GM21786 (cell line): ENCODE measurements around the gene HSPA8.
"Not testable (repeated sequence)": the region's sequence is repeated elsewhere in the genome, so short reads cannot be mapped to it uniquely, and the experiment has no call there.

Experiments used
- ATAC-seq: cut with Tn5 transposase; IDR thresholded peaks from one replicate; pipeline ENCODE4 v1.9.1; 2021; ENCODE audit not compliant: unreplicated experiment

The HSPA8 gene

GRCh38 chr11:123061403-123062157 lies at the start of gene HSPA8:
Gene HSPA8, minus strand, starts transcription at chr11:123062136. Its CDS starts 812 bp downstream, at chr11:123061324.
- peak; percentile 12 for ATAC-seq

DNA sequence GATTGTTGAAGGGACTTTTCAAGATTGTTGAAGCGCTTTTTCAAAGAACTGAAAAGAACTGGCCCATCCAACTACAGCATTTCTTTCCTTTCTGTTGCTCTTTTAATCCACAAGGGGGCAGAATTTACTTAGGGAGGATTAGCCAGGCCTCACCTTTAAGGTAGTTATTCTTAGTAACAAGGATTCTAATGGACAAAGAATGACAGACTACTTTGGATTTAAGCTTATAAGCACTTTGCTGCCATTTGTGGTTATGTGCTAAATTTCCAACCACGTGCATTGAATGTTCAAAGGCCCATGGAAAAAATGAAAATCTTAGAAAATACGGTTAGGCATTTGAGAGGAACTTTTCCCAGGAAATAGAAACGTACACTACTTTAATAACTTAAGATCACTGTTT lies 49.5 kb upstream of the HSPA8 start:
- ATAC-seq = no peak

- no peak for ATAC-seq
Observed at GRCh38 chr11:123110397-123110796, 48.5 kb upstream of the HSPA8 start.

GRCh38 chr11:123107945-123108495 lies 46.1 kb upstream of the HSPA8 start:
- no peak for ATAC-seq

DNA sequence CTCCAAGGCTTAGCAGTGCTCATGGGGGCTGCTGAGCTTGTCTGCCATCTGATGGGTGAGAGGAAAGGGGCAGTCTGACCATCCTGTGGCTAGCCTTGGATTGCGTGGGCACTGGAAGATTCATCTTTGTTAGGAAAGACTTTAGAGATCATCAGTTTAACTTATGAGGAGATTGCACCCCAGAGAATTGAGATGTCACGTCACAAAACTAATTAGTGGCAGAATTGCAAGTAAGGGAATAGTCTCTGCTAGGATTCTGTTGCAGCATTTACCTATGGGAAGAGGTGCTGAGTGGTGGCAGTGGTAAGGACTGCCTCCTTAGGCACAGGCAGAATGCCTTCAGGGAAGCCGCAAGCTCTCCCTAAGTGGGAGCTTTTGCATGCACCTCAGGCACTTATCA lies 42.8 kb upstream of the HSPA8 start:
- ATAC-seq = no peak

- ATAC-seq = no peak
Observed at GRCh38 chr11:123103326-123103980, 41.5 kb upstream of the HSPA8 start.

DNA sequence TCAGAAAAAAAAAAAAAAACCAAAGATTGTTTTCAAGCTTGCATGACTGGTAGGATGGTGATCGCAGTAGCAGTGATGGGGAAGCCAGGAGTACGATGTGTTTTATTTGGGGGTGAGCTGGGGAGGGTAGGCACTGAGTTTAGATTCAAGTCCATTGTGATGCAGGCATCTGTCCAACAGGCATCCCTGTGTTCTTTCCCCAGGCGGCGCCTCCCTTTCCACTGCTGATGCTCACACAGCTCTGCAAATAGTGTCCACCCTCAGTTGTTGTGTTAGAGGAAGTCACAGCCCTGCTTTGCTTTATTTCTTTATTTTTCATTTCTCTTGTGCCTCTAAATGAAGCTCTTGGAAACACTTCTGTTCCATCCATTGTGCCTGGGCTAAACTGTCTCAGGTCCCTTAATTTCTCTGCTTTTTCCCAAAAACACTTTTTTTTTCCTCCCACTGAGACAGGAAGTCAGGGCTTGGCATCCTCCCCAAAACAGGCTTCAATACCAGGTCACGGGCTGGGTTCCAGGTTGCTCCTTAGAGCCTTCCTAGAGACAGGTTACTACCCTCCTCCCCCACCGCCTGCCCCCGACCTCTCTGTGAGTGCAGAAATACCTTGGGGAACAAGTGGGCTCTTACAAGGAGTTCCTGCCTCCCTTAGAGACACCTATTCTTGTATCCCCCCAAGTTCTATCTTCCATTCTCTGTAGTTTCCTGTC lies 38.6 kb upstream of the HSPA8 start:
- ATAC-seq = no peak

DNA sequence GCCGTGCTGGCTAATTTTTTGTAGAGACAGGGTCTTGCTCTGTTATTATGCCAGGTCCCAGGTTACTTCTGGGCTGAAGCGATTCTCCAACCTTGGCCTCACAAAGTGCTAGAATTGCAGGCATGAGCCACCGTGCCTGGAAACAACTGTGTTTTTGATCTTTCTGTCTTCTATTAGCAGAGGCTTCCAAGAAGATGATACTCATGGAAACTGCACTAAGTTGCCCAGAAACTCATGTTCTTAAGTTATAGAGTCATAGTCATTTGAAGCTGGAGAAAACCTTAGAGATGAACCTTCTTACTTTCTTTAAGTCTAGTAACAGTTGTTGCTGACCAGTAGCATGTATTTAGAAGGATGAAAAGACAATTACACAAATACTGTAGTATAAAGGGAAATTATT lies 37.1 kb upstream of the HSPA8 start:
- no peak for ATAC-seq

DNA sequence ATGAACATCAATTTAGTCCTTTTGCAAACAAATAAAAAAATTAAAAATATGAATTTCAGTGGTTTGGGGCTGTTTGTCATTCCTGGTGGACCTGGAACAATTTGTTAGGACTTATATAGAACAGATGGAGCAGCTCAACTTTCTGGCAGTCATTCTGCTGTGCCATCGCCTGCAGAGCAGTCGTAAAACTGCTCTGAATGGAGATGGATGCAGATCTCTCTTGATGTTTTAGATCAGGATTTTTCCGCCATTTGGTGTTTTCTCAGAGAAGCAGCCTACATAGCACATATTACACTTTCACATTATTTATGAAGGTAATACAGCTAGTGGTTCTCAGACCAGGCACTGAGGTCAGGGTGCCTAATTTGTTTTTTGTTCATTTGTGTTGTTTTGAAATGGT lies 31.8 kb upstream of the HSPA8 start:
- no peak for ATAC-seq

DNA sequence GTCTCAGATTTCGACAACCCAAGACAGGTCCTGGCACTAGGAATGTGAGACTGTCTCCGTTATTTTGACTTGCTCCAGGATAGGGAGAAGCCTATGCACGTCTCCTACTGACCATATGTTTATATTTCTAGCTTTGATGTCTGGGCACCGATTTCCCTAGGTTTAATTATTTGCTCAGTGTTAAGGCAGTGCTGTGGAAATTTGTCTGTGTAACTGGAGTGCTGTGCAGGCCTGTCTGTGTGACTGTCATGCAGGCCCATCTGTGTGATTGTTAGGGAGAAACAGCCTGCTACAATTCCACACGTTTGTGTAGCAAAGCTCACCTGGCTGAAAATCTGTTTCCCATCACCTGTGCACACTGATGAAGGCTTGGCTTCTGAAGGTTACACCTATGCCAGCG lies 29.6 kb upstream of the HSPA8 start:
- ATAC-seq = no peak

- ATAC-seq = not testable (repeated sequence)
Observed at GRCh38 chr11:123090168-123090567, 28.2 kb upstream of the HSPA8 start.

GRCh38 chr11:123088896-123089295 lies 27.0 kb upstream of the HSPA8 start:
- ATAC-seq = not testable (repeated sequence)

DNA sequence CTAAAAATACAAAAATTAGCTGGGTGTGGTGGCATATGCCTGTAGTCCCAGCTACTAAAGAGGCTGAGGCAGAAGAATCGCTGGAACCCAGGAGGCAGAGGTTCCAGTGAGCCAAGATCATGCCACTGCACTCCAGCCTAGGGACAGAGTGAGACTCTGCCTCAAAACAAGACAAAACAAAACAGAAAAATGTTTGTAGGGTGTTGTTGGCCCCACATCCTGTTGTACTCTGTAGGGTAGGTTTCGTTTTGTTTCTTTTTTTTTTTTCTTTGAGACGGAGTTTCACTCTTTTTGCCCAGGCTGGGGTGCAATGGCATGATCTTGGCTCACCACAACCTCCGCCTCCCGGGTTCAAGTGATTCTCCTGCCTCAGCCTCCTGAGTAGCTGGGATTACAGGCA lies 25.7 kb upstream of the HSPA8 start:
- ATAC-seq = peak; percentile 95

DNA sequence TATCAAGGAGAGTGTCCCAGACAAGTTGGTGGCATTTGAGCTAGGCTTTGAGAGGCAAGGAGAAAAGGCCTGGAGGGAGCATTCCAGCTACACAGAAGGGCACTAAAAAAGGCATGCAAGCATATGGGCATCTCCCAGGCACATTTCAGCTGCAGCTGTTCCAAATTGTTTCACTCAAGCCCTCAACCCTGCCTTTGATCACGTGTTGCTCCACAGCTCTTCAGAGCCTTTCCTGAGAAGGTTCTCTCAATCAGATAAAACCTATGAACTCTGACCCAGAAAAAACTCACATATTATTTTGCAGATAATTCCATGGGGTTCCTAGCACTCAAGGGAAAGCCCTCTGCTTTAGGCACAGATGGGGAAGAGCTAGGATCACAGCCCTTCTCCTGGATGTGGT lies 24.4 kb upstream of the HSPA8 start:
- ATAC-seq = no peak

DNA sequence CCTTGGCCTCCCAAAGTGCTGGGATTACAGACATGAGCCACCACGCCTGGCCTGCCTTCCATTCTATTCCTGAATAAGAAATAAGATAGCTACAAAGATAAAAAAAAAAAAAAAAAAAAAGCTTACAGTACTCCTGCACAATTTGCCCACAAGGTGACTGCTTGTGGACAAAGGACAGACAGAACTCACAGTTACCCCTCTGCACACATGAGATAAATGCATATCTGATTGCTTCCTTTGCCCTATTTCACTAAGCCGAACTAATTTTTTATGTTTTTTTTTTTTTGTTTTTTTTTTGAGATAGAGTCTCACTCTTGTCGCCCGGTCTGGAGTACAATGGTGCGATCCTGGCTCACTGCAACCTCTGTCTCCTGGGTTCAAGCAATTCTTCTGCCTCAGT lies 23.6 kb upstream of the HSPA8 start:
- no peak for ATAC-seq

DNA sequence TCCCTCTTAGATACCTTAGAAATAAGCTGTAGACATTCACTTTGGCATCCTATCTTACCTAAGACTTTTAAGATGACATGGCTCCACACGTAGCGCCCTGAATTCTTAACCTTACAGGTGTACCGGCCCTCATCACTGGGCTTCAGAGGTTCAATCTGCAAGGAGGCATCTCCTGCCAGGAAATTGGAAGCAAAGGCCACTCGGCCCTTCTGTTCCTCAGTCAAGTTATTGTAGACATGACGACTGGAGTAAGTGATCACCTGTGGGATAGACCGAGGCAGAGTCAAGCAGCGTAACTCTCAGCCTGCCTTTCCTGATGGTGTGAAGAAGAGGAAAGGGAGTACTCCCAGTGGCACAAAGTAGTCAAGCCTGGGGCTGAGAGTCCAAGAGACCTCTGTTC lies 22.5 kb upstream of the HSPA8 start:
- no peak for ATAC-seq

- no peak for ATAC-seq
Observed at GRCh38 chr11:123083623-123084029, 21.7 kb upstream of the HSPA8 start.

DNA sequence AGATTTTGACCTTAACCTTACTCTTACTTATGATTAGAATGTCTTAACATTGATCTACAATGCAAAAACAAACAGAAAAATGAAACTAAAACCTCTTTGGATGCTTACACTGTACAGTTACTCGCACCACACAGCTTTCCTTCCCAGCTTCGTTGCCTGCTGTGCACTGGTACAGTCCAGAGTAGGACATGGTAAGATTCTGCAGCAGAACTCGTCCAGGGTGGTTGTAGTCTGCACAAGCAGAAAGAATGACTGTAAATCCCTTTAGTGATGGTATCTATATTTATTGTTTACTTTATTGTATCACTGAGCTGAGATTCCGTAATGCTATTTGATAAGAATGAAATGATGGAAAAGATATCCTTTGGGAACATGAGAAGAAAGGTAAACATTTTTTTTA lies 21.0 kb upstream of the HSPA8 start:
- ATAC-seq = no peak

DNA sequence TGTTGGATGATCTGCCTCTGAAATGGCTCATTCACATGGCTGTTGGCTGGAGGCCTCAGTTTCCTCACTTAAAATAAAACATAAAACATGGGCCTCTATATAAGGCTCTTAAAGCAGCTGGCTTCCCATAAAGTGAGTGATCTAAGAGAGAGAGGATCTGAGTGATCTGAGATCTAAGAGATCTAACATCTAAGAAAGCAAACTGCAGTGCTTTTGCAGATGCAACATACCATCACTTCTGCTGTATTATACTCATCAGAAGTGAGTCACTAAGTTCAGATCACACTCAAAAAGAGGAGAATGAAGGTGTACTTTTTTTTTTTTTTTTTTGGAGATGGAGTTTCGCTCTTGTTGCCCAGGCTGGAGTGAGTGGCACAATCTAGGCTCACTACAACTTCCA lies 18.1 kb upstream of the HSPA8 start:
- no peak for ATAC-seq

GRCh38 chr11:123076484-123076883 lies 14.5 kb upstream of the HSPA8 start:
- no peak for ATAC-seq

- ATAC-seq = no peak
Observed at GRCh38 chr11:123073343-123074057, 11.6 kb upstream of the HSPA8 start.
